SK-N-SH treated with all-trans-retinoic acid at 6 μM for 48 hours (cell line): ENCODE data around the gene NBPF1.
"Not testable (repeated sequence)": the region's sequence is repeated elsewhere in the genome, so short reads cannot be mapped to it uniquely, and the experiment has no call there.

ENCODE experiments used
- ARNTL ChIP-seq: fragments of 450-650 bp; formaldehyde crosslinking; IDR thresholded peaks from 2 replicates; pipeline ENCODE4 v1.5.0; 2020; ENCODE audit warnings: low read depth, mild to moderate bottlenecking, moderate library complexity, borderline replicate concordance
- BACH2 ChIP-seq: fragments of 250-450 bp; sonication (Bioruptor Pico); IDR thresholded peaks from 2 replicates; pipeline ENCODE4 v1.9.0; 2021; ENCODE audit warnings: mild to moderate bottlenecking, borderline replicate concordance
- CSDC2 ChIP-seq: fragments of 250-450 bp; sonication (Bioruptor Pico); IDR thresholded peaks from 2 replicates; pipeline ENCODE4 v1.5.0; 2020; ENCODE audit warnings: mild to moderate bottlenecking, moderate library complexity
- ESRRG ChIP-seq: fragments of 250-450 bp; sonication (Bioruptor Pico); IDR thresholded peaks from 2 replicates; pipeline ENCODE4 v1.6.1; 2021; ENCODE audit warnings: mild to moderate bottlenecking
- GLIS3 ChIP-seq: fragments of 250-450 bp; sonication (Bioruptor Pico); IDR thresholded peaks from 2 replicates; pipeline ENCODE4 v1.5.0; 2020; ENCODE audit warnings: mild to moderate bottlenecking, moderate library complexity
- ISL1 ChIP-seq: fragments of 250-450 bp; sonication (Bioruptor Pico); IDR thresholded peaks from 2 replicates; pipeline ENCODE4 v2.1.2; 2022; ENCODE audit warnings: mild to moderate bottlenecking, moderate library complexity
- OSR1 ChIP-seq: fragments of 250-450 bp; sonication (Bioruptor Pico); IDR thresholded peaks from 2 replicates; pipeline ENCODE4 v1.8.0; 2022; ENCODE audit warnings: moderate library complexity, mild to moderate bottlenecking, inconsistent platforms
- PPARA ChIP-seq: fragments of 250-450 bp; sonication (Bioruptor Pico); IDR thresholded peaks from 2 replicates; pipeline ENCODE4 v1.5.0; 2020; ENCODE audit warnings: mild to moderate bottlenecking, borderline replicate concordance
- RARB ChIP-seq: fragments of 250-450 bp; sonication (Bioruptor Pico); IDR thresholded peaks from 2 replicates; pipeline ENCODE4 v1.8.0; 2021; ENCODE audit warnings: mild to moderate bottlenecking, moderate library complexity
- TOX ChIP-seq: fragments of 250-450 bp; sonication (Bioruptor Pico); IDR thresholded peaks from 2 replicates; pipeline ENCODE4 v1.8.0; 2021; ENCODE audit warnings: mild to moderate bottlenecking, moderate library complexity, borderline replicate concordance
- TSHZ2 ChIP-seq: fragments of 250-450 bp; sonication (Bioruptor Pico); IDR thresholded peaks from 2 replicates; pipeline ENCODE4 v1.5.0; 2020; ENCODE audit warnings: mild to moderate bottlenecking, moderate library complexity
- ZC3H10 ChIP-seq: fragments of 250-450 bp; sonication (Bioruptor Pico); IDR thresholded peaks from 2 replicates; pipeline ENCODE4 v1.5.1; 2021; ENCODE audit warnings: mild to moderate bottlenecking, moderate library complexity
- ZNF8 ChIP-seq: fragments of 450-650 bp; formaldehyde crosslinking; IDR thresholded peaks from 2 replicates; pipeline ENCODE4 v1.5.0; 2020; ENCODE audit warnings: mild to moderate bottlenecking, moderate library complexity
- TF ChIP-seq, protein P1 (sequence below): fragments of 250-450 bp; sonication (Bioruptor Pico); IDR thresholded peaks from 2 replicates; pipeline ENCODE4 v1.8.0; 2020; ENCODE audit warnings: mild to moderate bottlenecking, moderate library complexity, borderline replicate concordance

DNA sequence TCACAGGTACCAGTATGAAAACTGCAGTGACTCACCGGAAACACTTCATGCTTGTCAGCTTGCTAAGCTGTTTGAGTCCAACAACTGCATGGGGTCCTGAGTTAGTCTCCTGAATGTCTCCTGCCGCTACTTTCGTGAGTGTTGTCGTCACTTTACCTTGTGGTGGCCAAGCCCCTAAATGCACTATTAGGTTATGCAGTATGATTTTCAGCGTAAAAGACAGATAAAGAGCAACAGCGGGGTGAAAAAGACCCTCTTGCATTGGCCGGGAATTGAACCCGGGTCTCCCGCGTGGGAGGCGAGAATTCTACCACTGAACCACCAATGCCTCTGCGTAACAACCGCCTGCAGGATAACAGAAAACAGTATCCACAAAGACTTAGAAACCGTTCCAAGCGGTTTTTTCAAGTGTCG, 67.7 kb downstream of the NBPF1 start:
- TF ChIP-seq ESRRG; BACH2; ARNTL (CRISPR knock-in tag); OSR1 (CRISPR knock-in tag); ZC3H10 (CRISPR knock-in tag); RARB; ZNF8 (CRISPR knock-in tag); TOX (CRISPR knock-in tag); PPARA (CRISPR knock-in tag); GLIS3; TSHZ2 (CRISPR knock-in tag); CSDC2 (CRISPR knock-in tag); ISL1: not testable (repeated sequence)
- TF ChIP-seq, protein P1, sequence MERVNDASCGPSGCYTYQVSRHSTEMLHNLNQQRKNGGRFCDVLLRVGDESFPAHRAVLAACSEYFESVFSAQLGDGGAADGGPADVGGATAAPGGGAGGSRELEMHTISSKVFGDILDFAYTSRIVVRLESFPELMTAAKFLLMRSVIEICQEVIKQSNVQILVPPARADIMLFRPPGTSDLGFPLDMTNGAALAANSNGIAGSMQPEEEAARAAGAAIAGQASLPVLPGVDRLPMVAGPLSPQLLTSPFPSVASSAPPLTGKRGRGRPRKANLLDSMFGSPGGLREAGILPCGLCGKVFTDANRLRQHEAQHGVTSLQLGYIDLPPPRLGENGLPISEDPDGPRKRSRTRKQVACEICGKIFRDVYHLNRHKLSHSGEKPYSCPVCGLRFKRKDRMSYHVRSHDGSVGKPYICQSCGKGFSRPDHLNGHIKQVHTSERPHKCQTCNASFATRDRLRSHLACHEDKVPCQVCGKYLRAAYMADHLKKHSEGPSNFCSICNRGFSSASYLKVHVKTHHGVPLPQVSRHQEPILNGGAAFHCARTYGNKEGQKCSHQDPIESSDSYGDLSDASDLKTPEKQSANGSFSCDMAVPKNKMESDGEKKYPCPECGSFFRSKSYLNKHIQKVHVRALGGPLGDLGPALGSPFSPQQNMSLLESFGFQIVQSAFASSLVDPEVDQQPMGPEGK (CRISPR knock-in tag) = not testable (repeated sequence)
